Measurements from ENCODE around the gene HOXB6. TPM values are rescaled to one million over a fixed set of nuclear protein-coding genes. Genes with fewer than 3 reads are reported as not detected.
A peak's percentile ranks its signal among the peaks of the same experiment; 100 is the strongest.

Gene HOXB6
- total and polyA plus RNA-seq, 4 donors: 5.3 to 7.5 (median 5.7) TPM

DNA sequence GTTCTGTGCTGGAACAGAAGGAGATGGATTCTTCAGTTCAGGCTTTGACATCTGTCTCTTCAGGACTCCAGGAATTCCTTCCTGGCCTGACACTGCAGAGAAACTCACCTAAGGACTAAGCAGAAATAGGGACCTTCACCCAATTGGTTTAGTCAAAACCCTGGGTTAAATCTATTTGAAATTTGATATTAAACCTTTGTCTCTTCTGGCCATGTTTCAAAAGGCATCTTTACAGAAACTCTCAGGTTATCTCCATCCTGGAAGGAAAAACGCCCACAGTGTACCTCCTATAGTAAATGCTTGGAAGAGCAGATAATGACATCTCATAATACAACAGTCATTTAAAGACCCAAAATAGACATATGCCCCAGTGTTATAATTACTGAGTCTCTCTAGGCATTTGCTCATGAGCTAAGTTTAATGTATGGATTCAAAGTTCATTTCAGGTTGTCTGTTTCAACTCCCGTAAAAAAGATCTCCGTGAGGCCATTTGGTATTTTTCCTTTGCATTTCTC, 21.0 kb downstream of the HOXB6 start:
- peaks cover 4 to 56% (median 11%) of the 10 kb centered on the region in 3 donors for H3K27me3 ChIP-seq (ENCODE audit: control insufficient read depth in 3 of 3, insufficient read depth in 3 of 3, low read length in 2 of 3)
- peak overlapping the region in 1 of 2 donors; percentile 24 for H3K9ac ChIP-seq (ENCODE audit: insufficient read depth in 1 of 2, low read length in 2 of 2)
- no peak overlapping the region for H3K27ac ChIP-seq (ENCODE audit: low read depth in 1 of 2, low read length in 1 of 2)

GRCh38 chr17:48582750-48583069, 22.1 kb downstream of the HOXB6 start:
- DNase-seq (no peak), ATAC-seq (ENCODE audit: insufficient read depth, low FRiP score) (no peak)
- Histone ChIP-seq H3K4me3 (no peak overlapping the region), H3K27ac (ENCODE audit: low read depth in 1 of 2, low read length in 1 of 2) (peak overlapping the region in 1 of 2 donors; percentile 94), H3K9me3 (ENCODE audit: control insufficient read depth in 4 of 4, insufficient read depth in 3 of 4, low read length in 3 of 4) (peaks cover 0 to 2% (median 0%) of the 10 kb centered on the region in 4 donors), H3K9ac (ENCODE audit: insufficient read depth in 1 of 2, low read length in 2 of 2) (peak overlapping the region in 1 of 2 donors; percentile 94), H3K4me1 (ENCODE audit: control insufficient read depth in 5 of 5, insufficient read depth in 5 of 5, low read length in 5 of 5) (peaks cover 0 to 76% (median 7%) of the 10 kb centered on the region in 5 donors), H3K36me3 (ENCODE audit: control insufficient read depth in 4 of 4, insufficient read depth in 4 of 4, low read length in 4 of 4) (no peaks in the 10 kb centered on the region), H3K27me3 (ENCODE audit: control insufficient read depth in 3 of 3, insufficient read depth in 3 of 3, low read length in 2 of 3) (peaks cover 4 to 48% (median 11%) of the 10 kb centered on the region in 3 donors)
- TF ChIP-seq CTCF (IDR thresholded peaks at IDR 0.05; ENCODE audit: control extremely low read depth, extremely low read depth): no peak
- 23% methylated on average over 7 of the region's 7 CpGs for WGBS, 2 donors

More for the DNA sequence above, 21.0 kb downstream of the HOXB6 start:
- Histone ChIP-seq H3K36me3 (ENCODE audit: control insufficient read depth in 4 of 4, insufficient read depth in 4 of 4, low read length in 4 of 4) (no peaks in the 10 kb centered on the region), H3K9me3 (ENCODE audit: control insufficient read depth in 4 of 4, insufficient read depth in 3 of 4, low read length in 3 of 4) (peaks cover 0 to 2% (median 0%) of the 10 kb centered on the region in 4 donors), H3K4me1 (ENCODE audit: control insufficient read depth in 5 of 5, insufficient read depth in 5 of 5, low read length in 5 of 5) (peaks cover 0 to 83% (median 7%) of the 10 kb centered on the region in 5 donors), H3K4me3 (no peak overlapping the region)
- ATAC-seq (ENCODE audit: insufficient read depth, low FRiP score) (no peak), DNase-seq (no peak)
- TF ChIP-seq CTCF (IDR thresholded peaks at IDR 0.05; ENCODE audit: control extremely low read depth, extremely low read depth): no peak
- 65 to 86% methylated on average over 3 of the region's 3 CpGs for WGBS, 2 donors

GRCh38 chr17:48579760-48580554, 24.8 kb downstream of the HOXB6 start:
- Histone ChIP-seq H3K27me3 (ENCODE audit: control insufficient read depth in 3 of 3, insufficient read depth in 3 of 3, low read length in 2 of 3) (peaks cover 4 to 49% (median 16%) of the 10 kb centered on the region in 3 donors), H3K9ac (ENCODE audit: insufficient read depth in 1 of 2, low read length in 2 of 2) (peak overlapping the region; percentile 41 to 97), H3K4me1 (ENCODE audit: control insufficient read depth in 5 of 5, insufficient read depth in 5 of 5, low read length in 5 of 5) (peaks cover 0 to 74% (median 5%) of the 10 kb centered on the region in 5 donors), H3K27ac (ENCODE audit: low read depth in 1 of 2, low read length in 1 of 2) (peak overlapping the region in 1 of 2 donors; percentile 32), H3K36me3 (ENCODE audit: control insufficient read depth in 4 of 4, insufficient read depth in 4 of 4, low read length in 4 of 4) (peaks cover 0 to 13% (median 1%) of the 10 kb centered on the region in 4 donors), H3K9me3 (ENCODE audit: control insufficient read depth in 4 of 4, insufficient read depth in 3 of 4, low read length in 3 of 4) (peaks cover 0 to 2% (median 0%) of the 10 kb centered on the region in 4 donors), H3K4me3 (no peak overlapping the region)
- no peak for TF ChIP-seq CTCF (IDR thresholded peaks at IDR 0.05; ENCODE audit: control extremely low read depth, extremely low read depth)
- 25% methylated on average over 24 to 26 of the region's 26 CpGs for WGBS, 2 donors
- DNase-seq (peak; percentile 86 to 93 (median 92)), ATAC-seq (ENCODE audit: insufficient read depth, low FRiP score) (no peak)
